A673 (cell line): Measurements from ENCODE around the gene ANKMY1. TPM values are rescaled to one million over a fixed set of nuclear protein-coding genes. Genes with fewer than 3 reads are reported as not detected.

Source experiments
- BruUV-seq: library from RNA; stranded (reverse); fragments of 400-500 nt; replicated peaks from 2 replicates; lab custom pipeline; 2021; lab: Mats Ljungman, UMichigan
- CTCF ChIA-PET: fragments of 300-600 bp; sonication (Branson Sonifier 250); formaldehyde crosslinking; loops from one replicate; lab custom pipeline; 2022; ENCODE audit warnings: antibody characterized with exemption; lab: Charles Lee
- POLR2A ChIA-PET: fragments of 300-600 bp; sonication (Branson Sonifier 250); formaldehyde crosslinking; loops from one replicate; lab custom pipeline; 2022; ENCODE audit warnings: antibody characterized with exemption; ENCODE audit not compliant: low non-redundant PET; lab: Charles Lee
- DNase-seq: peaks from one replicate; pipeline ENCODE4 v3.0.0-alpha.2; 2015; ENCODE audit warnings: low spot score
- H3K27ac ChIP-seq: fragments of 200-600 bp; sonication (generic); 2 replicates; pipeline ENCODE4 v1.5.1; 2016; ENCODE audit warnings: mixed run types, low read depth, mild to moderate bottlenecking, mixed read lengths, antibody characterized with exemption, low read length; ENCODE audit not compliant: poor library complexity, severe bottlenecking
- H3K27me3 ChIP-seq: fragments of 200-600 bp; sonication (generic); replicated peaks from 2 replicates; pipeline ENCODE4 v1.6.1; 2017; ENCODE audit warnings: mixed run types, low read depth, mild to moderate bottlenecking, mixed read lengths, antibody characterized with exemption, low read length; ENCODE audit not compliant: insufficient read depth, poor library complexity
- H3K36me3 ChIP-seq: fragments of 200-600 bp; sonication (generic); 2 replicates; pipeline ENCODE4 v1.6.1; 2016; ENCODE audit warnings: mixed run types, mild to moderate bottlenecking, mixed read lengths, antibody characterized with exemption, low read length; ENCODE audit not compliant: insufficient read depth, poor library complexity, severe bottlenecking
- H3K4me1 ChIP-seq: fragments of 200-600 bp; sonication (generic); 2 replicates; pipeline ENCODE4 v1.6.1; 2017; ENCODE audit warnings: mixed run types, mild to moderate bottlenecking, mixed read lengths, antibody characterized with exemption, low read length; ENCODE audit not compliant: insufficient read depth, poor library complexity, severe bottlenecking
- H3K4me3 ChIP-seq: fragments of 200-600 bp; sonication (generic); 2 replicates; pipeline ENCODE4 v1.5.1; 2016; ENCODE audit warnings: low read depth, mixed run types, mild to moderate bottlenecking, mixed read lengths, low read length; ENCODE audit not compliant: poor library complexity, severe bottlenecking
- H3K9me3 ChIP-seq: fragments of 200-600 bp; sonication (generic); 2 replicates; pipeline ENCODE4 v1.6.1; 2016; ENCODE audit warnings: mixed run types, low read depth, mild to moderate bottlenecking, mixed read lengths, antibody characterized with exemption, low read length; ENCODE audit not compliant: poor library complexity, severe bottlenecking
- EZH2 ChIP-seq: fragments of 200-600 bp; sonication (generic); IDR thresholded peaks from 2 replicates; pipeline ENCODE4 v1.6.1; 2017; ENCODE audit warnings: borderline replicate concordance, low read depth, mild to moderate bottlenecking, mixed read lengths, antibody characterized with exemption, low read length; ENCODE audit not compliant: poor library complexity, severe bottlenecking
- intact Hi-C: fragments of 100-400 bp; cut with micrococcal nuclease; formaldehyde crosslinking; loops from one replicate; pipeline ENCODE4 v1.10.0; 2022; ENCODE audit not compliant: unreplicated experiment
- total RNA-seq: library from RNA; stranded (reverse); gene quantifications from 2 replicates; pipeline ENCODE4 v1.2.3, GENCODE V29; 2021
- TF ChIP-seq, protein P1 (sequence below): fragments of 300-800, 200-600 bp; sonication (generic); conservative IDR thresholded peaks from 2 replicates; pipeline ENCODE4 v1.5.1; 2017; ENCODE audit warnings: low read depth, mild to moderate bottlenecking, antibody characterized with exemption, low read length, moderate library complexity, mixed read lengths

ANKMY1 gene
- total RNA-seq, 1 experiment from 2014 or later: 21.8 TPM

DNA sequence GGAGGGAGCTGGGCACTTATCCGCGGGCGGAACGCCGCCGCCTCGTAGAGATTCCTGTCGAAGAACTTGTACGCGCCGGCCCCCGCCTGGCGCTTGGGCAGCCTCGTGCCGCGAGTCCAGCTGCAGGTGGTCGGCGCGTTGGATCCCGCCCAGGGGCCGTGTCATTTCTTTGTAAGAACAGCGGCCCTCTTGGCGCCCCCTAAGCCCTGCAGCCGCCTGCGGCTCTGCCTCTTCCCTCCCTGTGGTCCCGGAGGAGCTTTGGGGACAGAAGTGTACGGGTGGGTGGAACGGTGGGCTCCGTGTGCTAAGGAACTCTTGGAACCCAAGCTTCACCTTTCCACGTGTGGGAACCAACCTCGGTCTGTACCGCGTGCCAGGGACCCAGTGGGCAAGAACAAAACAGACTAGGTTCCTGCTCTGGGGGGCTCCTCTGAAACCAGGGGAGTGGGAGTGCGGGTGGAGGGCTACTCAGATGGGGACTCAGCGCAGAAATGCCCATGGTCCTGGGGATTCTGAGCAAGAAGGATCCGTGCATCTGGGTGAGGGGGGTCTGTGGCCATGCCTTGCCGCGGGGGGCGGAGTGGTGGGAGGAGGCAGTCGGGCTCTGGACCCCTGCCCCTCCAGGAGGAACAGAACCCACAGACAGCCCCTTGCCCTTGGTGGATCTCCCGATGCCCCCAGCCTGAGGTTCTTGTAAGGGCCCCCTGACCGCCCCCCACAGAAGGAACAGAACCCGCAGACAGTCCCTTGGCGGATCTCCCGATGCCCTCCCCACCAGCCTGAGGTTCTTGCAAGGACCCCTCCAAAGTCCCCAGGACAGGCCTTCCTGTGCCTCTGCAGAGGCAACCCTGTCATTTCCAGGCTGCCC is 120.9 kb downstream of the ANKMY1 start:
- CTCF ChIA-PET: no interaction called here
- no TSS peak for BruUV-seq
- no peak overlapping the region for H3K27ac ChIP-seq
- peak overlapping the region; percentile 62 for H3K4me3 ChIP-seq
- peaks cover 15% of the 10 kb centered on the region for H3K4me1 ChIP-seq
- no peak for TF ChIP-seq EZH2
- TF ChIP-seq, protein P1, sequence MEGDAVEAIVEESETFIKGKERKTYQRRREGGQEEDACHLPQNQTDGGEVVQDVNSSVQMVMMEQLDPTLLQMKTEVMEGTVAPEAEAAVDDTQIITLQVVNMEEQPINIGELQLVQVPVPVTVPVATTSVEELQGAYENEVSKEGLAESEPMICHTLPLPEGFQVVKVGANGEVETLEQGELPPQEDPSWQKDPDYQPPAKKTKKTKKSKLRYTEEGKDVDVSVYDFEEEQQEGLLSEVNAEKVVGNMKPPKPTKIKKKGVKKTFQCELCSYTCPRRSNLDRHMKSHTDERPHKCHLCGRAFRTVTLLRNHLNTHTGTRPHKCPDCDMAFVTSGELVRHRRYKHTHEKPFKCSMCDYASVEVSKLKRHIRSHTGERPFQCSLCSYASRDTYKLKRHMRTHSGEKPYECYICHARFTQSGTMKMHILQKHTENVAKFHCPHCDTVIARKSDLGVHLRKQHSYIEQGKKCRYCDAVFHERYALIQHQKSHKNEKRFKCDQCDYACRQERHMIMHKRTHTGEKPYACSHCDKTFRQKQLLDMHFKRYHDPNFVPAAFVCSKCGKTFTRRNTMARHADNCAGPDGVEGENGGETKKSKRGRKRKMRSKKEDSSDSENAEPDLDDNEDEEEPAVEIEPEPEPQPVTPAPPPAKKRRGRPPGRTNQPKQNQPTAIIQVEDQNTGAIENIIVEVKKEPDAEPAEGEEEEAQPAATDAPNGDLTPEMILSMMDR: no peak
- intact Hi-C loops: loop anchor here (5.0 kb wide), 1 partner anchor 375 kb away; no protein-coding TSS in a partner anchor
- no peaks in the 10 kb centered on the region for H3K9me3 ChIP-seq
- H3K36me3 ChIP-seq: no peaks in the 10 kb centered on the region
- DNase-seq: peak; percentile 35
- POLR2A ChIA-PET: interaction anchor here (0.5 kb wide), 1 partner anchor 14 kb away, joined by 3 read pairs; no protein-coding TSS in a partner anchor
- H3K27me3 ChIP-seq: peaks cover 15% of the 10 kb centered on the region

DNA sequence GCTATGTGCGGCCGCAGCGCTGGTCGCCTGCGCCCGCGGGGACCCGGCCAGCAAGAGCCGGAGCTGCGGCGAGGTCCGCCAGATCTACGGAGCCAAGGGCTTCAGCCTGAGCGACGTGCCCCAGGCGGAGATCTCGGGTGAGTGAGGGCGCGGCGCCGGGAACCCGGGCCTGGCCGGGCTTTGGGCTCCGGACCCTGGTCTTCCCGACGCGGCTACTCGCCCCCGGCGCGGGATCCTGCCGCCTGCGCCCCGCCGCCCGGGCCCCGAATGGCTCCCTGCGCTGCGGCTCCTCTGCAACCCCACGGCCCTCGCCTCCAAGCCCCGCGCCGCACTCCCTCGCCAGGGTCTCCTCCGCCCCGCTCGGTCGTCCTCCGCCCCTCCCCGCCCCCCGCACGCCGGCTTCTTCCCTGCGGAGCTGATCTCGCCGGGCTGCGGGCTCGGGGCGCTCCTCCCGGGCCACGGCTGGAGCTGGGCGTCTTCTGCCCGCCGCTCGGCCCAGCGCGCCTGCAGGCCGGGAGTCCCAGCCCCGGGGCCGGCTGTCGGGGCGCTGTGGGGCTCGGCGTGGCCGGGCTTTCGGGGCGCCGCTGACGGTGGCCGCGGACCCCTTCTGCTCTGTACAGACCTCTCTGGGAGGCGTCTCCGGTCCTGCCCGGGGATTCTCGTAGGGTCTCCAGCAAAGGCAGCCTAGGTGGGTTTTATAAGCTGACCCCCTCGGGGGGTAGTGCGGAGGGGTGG is 121.7 kb downstream of the ANKMY1 start:
- no peaks in the 10 kb centered on the region for H3K9me3 ChIP-seq
- BruUV-seq: no TSS peak

DNA sequence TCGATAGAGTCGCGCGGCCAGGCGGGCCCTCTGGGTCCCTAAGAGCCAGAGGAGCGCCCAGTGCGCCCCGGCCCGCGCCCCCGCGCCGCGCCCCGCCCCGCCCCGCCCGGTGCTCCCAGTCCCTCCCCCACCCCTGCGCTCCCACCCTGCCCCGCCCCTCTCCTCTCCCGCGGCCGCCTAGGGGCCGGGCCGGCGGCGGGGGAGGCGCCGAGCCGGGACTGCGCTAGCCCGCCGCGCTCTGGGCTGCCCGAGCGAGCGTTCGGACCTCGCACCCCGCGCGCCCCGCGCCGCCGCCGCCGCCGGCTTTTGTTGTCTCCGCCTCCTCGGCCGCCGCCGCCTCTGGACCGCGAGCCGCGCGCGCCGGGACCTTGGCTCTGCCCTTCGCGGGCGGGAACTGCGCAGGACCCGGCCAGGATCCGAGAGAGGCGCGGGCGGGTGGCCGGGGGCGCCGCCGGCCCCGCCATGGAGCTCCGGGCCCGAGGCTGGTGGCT is 122.3 kb downstream of the ANKMY1 start, which contains the start of gene GPC1:
GPC1 (plus strand) TSS at position 207 of the 491 bp plus-strand sequence; CDS start at position 463, 256 bp downstream.
- Histone ChIP-seq H3K27ac (peak within 1 kb of the TSS; percentile 63), H3K4me1 (peaks cover 15% of the 10 kb centered on the region), H3K9me3 (no peaks in the 10 kb centered on the region), H3K27me3 (peaks cover 15% of the 10 kb centered on the region), H3K4me3 (peak within 1 kb of the TSS; percentile 62), H3K36me3 (no peaks in the 10 kb centered on the region)
- intact Hi-C loops: loop anchor here (5.0 kb wide), 1 partner anchor 373 kb away; no protein-coding TSS in a partner anchor
- DNase-seq: peak; percentile 85
- ChIA-PET POLR2A (no interaction called here), CTCF (no interaction called here)
- BruUV-seq: no TSS peak
- no peak for TF ChIP-seq EZH2
- TF ChIP-seq, protein P1: no peak

More for the DNA sequence above, 121.7 kb downstream of the ANKMY1 start:
- H3K4me1 ChIP-seq: peaks cover 15% of the 10 kb centered on the region
- ChIA-PET POLR2A (no interaction called here), CTCF (no interaction called here)
- intact Hi-C loops: loop anchor here (5.0 kb wide), 1 partner anchor 374 kb away; no protein-coding TSS in a partner anchor
- peak overlapping the region; percentile 62 for H3K4me3 ChIP-seq
- H3K36me3 ChIP-seq: no peaks in the 10 kb centered on the region
- peak; percentile 23 for DNase-seq
- peak overlapping the region; percentile 57 for H3K27ac ChIP-seq
- TF ChIP-seq, protein P1: no peak
- no peak for TF ChIP-seq EZH2
- H3K27me3 ChIP-seq: peaks cover 15% of the 10 kb centered on the region
